Stimulated activated CD4-positive, alpha-beta T cell treated with anti-CD3 and anti-CD28 coated beads, Interleukin-12 subunit alpha, Interleukin-12 subunit beta, amount 100 ng/mL, for 48 hours (primary cell): Measurements from ENCODE around the gene AFP.

Experiments
- DNase-seq, 3 donors: peaks; one replicate each; pipeline ENCODE4 v3.0.0-alpha.2; 2020; ENCODE audit warnings: low read depth in 2 of 3, low spot score in 1 of 3

Gene AFP

DNA sequence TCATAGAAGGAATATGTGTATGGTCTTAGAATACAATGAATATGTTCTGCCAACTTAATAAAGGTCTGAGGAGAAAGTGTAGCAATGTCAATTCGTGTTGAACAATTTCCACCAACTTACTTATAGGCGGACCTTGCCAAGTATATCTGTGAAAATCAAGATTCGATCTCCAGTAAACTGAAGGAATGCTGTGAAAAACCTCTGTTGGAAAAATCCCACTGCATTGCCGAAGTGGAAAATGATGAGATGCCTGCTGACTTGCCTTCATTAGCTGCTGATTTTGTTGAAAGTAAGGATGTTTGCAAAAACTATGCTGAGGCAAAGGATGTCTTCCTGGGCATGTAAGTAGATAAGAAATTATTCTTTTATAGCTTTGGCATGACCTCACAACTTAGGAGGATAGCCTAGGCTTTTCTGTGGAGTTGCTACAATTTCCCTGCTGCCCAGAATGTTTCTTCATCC is 22.7 kb upstream of the AFP start:
- DNase-seq = no peak

DNA sequence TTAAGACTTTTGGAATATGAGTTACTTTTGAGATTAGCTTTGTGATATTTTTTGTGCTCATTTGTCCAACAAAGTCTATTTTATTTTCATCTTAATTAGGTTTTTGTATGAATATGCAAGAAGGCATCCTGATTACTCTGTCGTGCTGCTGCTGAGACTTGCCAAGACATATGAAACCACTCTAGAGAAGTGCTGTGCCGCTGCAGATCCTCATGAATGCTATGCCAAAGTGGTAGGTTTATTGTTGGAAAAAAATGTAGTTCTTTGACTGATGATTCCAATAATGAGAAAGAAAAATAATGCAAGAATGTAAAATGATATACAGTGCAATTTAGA is 21.1 kb upstream of the AFP start:
- no peak for DNase-seq

DNA sequence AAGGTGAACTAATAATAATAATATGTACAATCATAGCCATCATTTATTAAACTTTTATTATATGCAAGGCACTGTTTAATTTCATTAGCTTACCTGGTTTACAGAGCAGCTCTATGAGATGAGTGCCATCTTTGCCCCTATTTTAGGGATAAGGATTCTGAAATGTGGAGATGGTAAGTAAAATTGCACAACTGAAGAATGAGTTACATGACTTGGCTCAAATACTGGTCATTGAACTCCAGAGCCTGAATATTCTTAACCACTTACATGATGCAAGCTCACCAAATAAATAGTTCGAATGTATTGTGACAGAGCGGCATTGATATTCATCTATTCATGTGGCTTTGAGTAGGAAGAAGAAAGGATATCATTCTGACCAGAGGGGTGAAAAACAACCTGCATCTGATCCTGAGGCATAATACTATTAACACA is 20.2 kb upstream of the AFP start:
- no peak for DNase-seq

DNA sequence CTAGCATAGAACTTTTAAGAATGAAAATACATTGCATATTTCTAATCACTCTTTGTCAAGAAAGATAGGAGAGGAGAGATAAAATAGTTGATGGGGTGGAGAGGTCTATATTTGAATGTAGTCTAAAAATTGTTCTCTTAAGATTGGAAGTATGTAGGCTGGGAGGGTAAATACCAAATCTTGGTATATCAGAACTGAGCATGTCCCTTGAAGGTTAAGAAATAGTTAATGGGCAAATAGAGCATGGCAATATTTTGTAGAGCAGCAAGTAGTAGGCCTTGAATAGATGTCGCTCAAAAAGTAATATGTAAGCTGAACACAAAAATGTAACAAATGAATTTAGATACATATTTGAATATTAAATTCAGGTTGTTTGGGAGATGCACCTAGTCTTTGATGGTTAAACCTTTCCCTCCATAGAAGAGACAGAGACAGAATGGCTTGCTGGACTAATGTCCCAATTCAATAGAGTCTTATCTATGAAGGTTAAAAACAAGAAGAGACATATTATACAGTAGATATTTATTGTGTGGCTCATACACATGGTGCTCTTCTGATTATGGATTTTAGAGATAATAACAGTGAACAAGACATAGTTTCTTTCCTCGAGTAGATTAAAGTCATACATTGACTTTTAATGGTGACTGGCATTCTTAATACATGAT is 19.5 kb upstream of the AFP start:
- no peak for DNase-seq

DNA sequence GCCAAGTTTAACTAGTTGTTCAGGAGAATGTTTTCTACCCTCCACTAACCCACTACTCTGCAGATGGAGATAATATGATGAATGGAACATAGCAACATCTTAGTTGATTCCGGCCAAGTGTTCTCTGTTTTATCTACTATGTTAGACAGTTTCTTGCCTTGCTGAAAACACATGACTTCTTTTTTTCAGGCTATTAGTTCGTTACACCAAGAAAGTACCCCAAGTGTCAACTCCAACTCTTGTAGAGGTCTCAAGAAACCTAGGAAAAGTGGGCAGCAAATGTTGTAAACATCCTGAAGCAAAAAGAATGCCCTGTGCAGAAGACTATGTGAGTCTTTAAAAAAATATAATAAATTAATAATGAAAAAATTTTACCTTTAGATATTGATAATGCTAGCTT is 18.7 kb upstream of the AFP start:
- DNase-seq = no peak

DNA sequence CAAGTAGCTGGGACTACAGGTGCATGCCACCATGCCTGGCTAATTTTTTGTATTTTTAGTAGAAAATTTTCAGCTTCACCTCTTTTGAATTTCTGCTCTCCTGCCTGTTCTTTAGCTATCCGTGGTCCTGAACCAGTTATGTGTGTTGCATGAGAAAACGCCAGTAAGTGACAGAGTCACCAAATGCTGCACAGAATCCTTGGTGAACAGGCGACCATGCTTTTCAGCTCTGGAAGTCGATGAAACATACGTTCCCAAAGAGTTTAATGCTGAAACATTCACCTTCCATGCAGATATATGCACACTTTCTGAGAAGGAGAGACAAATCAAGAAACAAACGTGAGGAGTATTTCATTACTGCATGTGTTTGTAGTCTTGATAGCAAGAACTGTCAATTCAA is 18.0 kb upstream of the AFP start:
- DNase-seq = no peak

DNA sequence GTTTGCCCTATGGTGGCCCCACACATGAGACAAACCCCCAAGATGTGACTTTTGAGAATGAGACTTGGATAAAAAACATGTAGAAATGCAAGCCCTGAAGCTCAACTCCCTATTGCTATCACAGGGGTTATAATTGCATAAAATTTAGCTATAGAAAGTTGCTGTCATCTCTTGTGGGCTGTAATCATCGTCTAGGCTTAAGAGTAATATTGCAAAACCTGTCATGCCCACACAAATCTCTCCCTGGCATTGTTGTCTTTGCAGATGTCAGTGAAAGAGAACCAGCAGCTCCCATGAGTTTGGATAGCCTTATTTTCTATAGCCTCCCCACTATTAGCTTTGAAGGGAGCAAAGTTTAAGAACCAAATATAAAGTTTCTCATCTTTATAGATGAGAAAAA is 17.3 kb upstream of the AFP start:
- no peak for DNase-seq

DNA sequence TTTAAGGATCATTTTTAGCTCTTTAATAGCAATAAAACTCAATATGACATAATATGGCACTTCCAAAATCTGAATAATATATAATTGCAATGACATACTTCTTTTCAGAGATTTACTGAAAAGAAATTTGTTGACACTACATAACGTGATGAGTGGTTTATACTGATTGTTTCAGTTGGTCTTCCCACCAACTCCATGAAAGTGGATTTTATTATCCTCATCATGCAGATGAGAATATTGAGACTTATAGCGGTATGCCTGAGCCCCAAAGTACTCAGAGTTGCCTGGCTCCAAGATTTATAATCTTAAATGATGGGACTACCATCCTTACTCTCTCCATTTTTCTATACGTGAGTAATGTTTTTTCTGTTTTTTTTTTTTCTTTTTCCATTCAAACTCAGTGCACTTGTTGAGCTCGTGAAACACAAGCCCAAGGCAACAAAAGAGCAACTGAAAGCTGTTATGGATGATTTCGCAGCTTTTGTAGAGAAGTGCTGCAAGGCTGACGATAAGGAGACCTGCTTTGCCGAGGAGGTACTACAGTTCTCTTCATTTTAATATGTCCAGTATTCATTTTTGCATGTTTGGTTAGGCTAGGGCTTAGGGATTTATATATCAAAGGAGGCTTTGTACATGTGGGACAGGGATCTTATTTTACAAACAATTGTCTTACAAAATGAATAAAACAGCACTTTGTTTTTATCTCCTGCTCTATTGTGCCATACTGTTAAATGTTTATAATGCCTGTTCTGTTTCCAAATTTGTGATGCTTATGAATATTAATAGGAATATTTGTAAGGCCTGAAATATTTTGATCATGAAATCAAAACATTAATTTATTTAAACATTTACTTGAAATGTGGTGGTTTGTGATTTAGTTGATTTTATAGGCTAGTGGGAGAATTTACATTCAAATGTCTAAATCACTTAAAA is 16.6 kb upstream of the AFP start:
- DNase-seq = no peak

DNA sequence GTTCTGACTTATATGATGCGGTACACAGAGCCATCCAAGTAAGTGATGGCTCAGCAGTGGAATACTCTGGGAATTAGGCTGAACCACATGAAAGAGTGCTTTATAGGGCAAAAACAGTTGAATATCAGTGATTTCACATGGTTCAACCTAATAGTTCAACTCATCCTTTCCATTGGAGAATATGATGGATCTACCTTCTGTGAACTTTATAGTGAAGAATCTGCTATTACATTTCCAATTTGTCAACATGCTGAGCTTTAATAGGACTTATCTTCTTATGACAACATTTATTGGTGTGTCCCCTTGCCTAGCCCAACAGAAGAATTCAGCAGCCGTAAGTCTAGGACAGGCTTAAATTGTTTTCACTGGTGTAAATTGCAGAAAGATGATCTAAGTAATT is 15.4 kb upstream of the AFP start:
- DNase-seq = no peak

DNA sequence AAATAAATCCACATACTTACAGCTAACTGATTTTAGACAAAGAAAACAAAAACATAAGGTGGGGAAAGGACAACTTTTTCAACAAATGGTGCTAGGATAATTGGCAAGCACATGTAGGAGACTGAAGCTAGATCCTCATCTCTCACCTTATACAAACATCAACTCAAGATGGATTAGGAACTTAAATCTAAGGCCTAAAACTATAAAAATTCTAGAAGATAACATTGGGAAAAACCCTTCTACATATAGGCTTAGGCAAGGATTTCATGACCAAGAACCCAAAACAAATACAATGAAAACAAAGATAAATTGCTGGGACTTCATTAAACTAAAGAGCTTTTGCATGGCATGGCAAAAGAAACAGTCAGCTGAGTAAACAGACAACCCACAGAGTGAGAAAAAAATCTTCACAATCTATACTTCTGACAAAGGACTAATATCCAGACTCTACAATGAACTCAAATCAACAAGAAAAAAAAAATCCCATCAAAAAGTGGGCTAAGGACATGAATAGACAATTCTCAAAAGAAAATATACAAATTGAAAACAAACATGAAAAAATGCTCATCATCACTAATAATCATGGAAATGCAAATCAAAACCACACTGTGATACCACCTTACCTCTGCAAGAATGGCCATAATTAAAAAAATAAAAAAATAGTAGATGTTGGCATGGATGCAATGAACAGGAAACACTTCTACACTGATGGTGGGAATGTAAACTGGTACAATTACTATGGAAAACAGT is 14.1 kb upstream of the AFP start:
- no peak for DNase-seq

DNA sequence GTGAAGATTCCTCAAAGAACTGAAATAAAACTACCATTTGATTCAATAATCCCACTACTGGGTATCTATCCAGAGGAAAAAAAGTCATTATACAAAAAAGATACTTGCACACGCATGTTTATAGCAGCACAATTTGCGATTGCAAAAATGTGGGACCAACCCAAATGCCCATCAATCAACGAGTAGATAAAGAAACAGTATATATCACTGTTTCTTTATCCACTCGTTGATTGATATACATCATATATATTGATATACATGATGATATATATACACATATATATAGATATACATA is 13.6 kb upstream of the AFP start:
- DNase-seq = no peak

DNA sequence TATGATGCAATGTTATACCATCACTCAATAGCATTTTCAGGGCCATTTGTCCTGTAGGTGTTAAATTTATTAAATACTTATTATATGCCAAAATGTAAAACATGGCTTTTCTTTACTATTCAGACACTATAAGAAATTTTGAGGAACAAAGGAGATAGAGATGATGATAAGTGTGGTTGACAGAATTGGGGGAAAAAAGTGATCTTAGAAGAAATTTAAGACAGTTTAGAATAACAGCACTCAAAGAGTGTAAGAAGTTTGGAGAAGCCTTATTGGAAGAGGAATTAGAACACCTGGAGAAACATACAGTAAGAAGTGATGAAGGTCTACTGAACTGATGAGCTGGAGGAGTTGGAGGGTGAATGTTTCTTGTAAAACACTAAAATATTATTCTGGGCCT is 12.8 kb upstream of the AFP start:
- no peak for DNase-seq

DNA sequence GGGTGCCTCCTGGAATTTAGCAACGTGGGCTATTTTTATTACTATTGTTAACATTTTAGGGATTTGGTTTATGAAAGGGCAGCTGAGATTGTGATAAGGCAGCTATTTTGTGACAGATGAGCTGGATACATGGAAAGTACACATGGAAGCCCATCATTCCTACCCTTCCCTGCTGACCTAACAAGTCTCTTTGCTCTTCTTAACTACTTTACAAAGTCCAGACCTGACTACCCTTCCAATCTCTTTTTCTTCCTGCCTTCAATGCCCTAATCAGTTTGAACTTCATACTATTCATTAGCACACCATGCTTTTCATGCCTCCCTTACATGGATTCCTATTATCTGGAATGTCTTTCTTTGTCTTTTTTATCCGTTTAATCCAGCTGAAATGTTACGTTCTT is 9.4 kb upstream of the AFP start:
- no peak for DNase-seq

DNA sequence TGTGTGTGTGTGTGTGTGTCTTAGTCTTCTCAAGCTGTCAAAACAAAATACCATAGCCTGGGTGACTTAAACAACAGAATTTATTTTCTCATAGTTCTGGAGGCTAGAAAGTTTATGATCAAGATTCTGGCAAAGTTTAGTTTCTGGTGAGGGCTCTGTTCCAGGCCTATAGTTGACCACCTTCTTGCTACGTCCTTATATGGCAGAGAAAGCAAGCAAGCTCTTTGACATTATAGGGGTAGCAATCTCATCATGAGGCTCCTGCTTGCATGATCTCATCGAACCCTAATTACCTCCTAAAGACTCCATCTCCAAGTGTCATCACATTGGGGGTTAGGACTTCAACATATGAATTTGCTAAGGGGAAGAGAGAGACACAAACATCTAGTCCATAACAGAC is 6.9 kb upstream of the AFP start:
- no peak for DNase-seq

DNA sequence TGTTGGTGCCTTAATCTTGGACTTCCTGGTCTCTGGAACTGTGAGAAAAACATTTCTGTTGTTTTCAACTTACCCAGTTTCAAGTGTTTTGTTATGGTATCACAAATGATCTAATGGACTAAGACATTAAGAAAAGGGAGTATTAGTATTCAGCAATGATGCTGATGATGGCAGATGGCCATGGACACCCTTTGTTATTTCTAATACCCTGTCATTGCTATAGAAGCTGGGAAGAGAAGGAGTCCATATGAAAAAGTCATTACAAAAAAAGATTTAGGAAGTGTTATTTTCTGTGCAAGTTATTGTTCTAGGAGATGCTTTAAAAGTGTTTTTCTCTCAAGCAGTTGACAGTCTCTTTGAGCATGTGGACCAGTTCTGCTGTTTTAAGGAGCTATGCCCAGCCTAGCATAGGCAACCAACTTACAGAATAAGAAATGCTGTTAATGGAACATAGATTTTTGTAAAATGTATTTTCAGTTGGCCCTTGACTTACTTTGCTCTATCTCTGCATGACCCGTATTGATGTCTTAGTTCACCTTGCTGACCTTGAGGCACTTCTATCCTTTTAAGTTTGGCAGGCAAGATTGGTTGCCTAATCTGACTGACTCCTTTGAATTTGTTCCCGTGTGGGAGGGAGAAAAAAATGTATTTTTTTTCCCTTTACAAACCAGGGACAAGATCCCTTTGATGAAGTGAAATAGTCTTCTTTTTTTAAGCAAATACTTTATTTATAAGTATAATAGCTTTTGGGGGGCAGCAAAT is 6.0 kb upstream of the AFP start:
- DNase-seq = no peak

DNA sequence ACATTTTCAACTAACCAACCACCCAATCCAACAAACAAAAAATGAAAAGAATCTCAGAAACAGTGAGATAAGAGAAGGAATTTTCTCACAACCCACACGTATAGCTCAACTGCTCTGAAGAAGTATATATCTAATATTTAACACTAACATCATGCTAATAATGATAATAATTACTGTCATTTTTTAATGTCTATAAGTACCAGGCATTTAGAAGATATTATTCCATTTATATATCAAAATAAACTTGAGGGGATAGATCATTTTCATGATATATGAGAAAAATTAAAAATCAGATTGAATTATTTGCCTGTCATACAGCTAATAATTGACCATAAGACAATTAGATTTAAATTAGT is 4.2 kb upstream of the AFP start:
- DNase-seq = no peak

DNA sequence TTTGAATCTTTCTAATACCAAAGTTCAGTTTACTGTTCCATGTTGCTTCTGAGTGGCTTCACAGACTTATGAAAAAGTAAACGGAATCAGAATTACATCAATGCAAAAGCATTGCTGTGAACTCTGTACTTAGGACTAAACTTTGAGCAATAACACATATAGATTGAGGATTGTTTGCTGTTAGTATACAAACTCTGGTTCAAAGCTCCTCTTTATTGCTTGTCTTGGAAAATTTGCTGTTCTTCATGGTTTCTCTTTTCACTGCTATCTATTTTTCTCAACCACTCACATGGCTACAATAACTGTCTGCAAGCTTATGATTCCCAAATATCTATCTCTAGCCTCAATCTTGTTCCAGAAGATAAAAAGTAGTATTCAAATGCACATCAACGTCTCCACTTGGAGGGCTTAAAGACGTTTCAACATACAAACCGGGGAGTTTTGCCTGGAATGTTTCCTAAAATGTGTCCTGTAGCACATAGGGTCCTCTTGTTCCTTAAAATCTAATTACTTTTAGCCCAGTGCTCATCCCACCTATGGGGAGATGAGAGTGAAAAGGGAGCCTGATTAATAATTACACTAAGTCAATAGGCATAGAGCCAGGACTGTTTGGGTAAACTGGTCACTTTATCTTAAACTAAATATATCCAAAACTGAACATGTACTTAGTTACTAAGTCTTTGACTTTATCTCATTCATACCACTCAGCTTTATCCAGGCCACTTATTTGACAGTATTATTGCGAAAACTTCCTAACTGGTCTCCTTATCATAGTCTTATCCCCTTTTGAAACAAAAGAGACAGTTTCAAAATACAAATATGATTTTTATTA is 3.6 kb upstream of the AFP start:
- no peak for DNase-seq

DNA sequence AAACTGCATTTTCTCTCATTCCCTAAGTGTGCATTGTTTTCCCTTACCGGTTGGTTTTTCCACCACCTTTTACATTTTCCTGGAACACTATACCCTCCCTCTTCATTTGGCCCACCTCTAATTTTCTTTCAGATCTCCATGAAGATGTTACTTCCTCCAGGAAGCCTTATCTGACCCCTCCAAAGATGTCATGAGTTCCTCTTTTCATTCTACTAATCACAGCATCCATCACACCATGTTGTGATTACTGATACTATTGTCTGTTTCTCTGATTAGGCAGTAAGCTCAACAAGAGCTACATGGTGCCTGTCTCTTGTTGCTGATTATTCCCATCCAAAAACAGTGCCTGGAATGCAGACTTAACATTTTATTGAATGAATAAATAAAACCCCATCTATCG is 2.9 kb upstream of the AFP start:
- DNase-seq = no peak

DNA sequence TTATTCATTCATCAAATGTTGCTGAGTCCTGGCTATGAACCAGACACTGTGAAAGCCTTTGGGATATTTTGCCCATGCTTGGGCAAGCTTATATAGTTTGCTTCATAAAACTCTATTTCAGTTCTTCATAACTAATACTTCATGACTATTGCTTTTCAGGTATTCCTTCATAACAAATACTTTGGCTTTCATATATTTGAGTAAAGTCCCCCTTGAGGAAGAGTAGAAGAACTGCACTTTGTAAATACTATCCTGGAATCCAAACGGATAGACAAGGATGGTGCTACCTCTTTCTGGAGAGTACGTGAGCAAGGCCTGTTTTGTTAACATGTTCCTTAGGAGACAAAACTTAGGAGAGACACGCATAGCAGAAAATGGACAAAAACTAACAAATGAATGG is 1.7 kb upstream of the AFP start:
- no peak for DNase-seq

DNA sequence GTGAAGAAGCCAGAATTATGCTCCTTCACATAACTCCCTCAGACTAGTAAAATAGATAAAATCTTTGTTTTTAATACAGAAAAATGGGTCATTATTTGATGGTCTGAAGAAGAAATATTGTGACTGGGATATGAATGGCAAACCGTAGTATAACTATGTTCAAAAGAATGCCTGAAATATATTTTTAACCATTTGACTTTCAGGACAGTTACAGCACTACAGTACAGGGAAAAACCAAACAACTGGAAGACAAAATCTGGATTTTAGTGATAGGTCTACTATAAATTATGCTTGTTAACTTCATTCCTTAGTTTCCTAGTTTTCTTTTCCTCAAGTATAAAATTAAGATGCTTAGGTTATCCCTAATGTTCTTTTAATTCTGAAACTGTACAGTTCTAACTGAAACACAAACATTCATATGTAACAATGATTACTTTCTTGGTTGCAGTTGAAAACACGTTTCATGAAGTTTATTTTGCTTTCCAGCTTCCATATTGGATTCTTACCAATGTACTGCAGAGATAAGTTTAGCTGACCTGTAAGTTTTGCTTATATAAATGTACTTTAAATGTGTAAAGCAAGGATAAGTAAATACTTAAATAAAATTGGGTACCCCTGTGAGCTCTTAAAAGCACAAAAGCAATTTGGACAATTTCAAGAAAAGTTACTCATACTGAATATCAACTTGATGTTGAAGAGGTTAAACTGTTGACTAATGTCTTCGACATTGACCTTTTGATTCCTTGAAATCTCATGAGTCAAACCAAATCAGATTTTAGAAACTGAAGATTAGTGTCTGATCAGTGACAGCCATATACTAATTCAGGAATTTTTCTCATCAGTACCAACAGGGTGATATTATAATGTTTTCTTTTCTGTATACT is 895 bp downstream of the AFP start:
- no peak for DNase-seq
